Measurements from ENCODE around the gene TMCO2.
"Not testable (repeated sequence)": the region's sequence is repeated elsewhere in the genome, so short reads cannot be mapped to it uniquely, and the experiment has no call there.

The TMCO2 gene

DNA sequence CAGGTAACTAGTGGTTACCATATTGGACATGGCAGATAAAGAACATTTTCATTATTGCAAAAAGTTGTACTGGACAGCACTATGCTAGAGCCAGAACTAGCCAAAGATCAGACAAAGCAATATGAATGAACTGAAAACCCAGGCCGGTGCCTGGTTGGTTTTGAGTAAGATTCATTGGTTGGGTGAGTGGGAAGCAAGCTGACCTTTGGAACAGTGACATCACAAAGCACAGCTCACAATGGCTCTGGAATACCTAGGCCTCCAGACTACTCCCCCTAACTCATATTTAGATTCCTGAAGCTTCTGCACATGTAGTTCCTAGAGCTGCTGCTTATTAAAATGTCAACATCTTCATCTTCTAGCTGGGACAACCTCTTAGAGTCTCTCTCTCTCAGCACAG lies at the start of gene TMCO2:
Gene TMCO2, plus strand, starts transcription at position 283 of the 400 bp plus-strand sequence. Its CDS starts 57 bp downstream, at position 340.
- DNase-seq, result no peak

DNA sequence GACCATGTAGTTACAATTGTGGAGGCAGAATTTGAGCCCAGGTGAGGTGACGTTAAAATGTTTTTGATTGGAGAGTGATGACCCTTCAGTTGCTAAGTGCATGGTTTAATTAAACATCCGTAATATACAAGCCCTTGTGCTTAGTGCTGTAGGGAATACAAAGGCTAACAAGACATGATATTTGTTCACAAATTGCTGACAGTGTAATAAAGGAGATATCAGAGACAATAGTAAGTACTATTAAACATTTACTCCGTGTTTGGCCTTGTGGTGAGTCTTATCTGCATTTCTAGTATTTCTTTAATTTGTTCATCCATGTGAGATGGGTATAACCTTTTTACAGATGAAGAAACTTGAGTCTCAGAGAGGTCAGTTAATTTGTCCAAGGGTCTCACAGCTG lies 48.6 kb upstream of the TMCO2 start:
- DNase-seq, result no peak

DNA sequence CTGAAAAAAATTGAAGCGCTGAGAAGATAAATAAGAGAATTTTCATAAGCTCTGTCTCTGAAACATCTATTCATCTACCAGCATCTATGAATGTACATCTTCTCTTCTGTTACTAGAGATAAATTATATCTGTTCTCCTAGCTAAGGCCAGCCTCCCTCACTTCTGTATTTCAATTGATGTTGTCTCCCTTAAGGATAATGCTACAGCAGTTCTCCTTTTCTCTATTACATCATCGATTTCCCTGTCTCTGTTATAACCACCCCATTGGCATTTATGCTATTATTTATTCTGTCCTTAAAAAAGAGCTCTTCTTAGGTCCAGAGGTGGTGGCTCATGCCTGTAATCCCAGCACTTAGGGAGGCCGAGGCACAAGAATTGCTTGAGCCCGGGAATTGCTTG lies 42.9 kb upstream of the TMCO2 start:
- no peak for DNase-seq

- no peak for DNase-seq
These were observed 37.1 kb upstream of the TMCO2 start for GRCh38 chr1:40210511-40211204.

GRCh38 chr1:40218333-40218732 lies 29.4 kb upstream of the TMCO2 start:
- no peak for DNase-seq

- not testable (repeated sequence) for DNase-seq
These were observed 26.2 kb upstream of the TMCO2 start for GRCh38 chr1:40221471-40221905.

DNA sequence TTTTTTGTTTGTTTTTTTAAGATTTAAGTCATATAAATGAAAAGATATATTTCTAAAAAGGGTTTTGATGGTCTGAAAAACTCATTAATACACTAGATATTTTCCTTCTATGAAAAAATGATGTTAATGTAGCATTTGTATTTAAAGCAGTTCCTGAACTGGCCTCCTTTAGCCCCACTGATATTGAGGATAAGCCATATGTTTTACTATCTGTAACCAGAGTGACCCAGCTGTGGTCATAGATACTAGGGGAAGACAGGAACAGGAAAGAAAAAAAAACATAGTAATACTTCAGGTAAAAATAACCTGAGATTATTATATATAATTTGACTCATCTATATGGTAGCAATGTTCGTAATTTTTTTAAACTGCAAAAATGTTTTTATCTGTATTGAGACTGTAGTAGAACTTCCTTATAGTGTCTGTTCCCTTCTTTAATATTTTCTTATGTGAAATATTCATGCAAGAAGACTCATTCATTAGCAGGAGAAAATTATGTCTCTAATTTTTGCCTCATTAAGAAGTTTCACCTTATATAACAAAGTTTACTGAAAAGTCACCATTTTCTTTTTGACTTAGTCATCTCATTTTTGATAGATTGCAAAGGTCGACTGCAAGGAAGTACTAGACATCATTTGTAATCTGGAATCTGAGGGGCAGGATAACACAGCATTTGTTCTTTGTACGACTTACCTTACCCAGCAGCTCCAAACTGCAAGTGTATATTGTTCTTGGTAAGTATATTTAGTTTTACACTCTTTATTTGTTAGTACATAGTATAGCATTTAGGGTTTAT lies 25.6 kb upstream of the TMCO2 start:
- no peak for DNase-seq

GRCh38 chr1:40224040-40224439 lies 23.7 kb upstream of the TMCO2 start:
- no peak for DNase-seq

DNA sequence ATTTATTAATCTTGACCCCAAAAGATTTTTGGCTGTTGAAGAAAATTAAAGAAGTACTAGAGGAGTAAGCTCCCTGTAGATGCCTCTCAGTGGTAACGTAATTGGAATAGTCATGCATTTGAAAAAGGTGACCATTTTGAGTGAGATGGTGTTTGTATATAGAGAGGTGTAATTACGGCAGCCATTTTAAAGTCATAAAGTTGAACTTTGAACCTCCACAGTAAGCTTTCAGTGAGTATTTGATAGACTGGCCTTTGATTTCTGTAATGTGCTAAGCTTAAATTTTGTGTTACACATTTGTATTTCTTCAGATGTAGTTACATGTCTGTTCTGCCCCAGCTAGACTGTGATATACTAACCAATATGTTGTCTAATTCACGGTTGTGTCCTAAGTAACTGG lies 21.5 kb upstream of the TMCO2 start:
- no peak for DNase-seq

DNA sequence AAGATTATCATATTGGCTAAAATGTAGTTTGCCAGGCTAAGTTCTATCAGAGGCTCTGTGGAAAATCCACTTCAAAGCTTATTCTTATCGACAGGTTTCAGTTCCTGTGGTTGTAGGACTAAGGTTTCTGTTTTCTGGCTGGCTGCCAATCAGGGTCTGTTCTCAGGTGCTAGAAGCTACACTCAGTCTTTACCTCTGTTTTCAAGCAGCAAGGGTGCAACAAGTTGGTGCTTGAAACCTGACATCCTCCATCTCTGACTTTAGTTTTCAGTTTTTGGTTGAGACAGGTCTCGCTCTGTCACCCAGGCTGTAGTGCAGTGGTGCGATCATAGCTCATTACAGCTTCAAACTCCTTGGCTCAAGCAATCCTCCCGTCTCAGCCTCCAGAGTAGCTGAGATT lies 15.3 kb upstream of the TMCO2 start:
- no peak for DNase-seq

DNA sequence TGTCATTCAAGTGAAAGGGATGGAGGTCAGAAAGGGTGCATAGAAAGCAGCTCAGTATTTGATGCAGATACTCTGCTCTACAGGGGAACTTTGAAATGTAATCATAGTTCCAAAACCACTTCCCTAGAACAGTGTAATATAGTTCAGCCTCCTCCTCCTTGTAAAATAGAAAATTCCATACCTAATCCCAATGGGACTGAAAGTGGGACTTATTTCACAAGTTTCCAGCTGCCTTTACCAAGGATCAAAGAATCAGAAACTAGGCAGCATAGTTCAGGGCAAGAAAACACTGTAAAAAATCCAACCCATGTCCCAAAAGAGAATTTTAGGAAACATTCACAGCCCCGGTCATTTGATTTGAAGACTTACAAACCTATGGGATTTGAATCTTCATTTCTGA lies 8.1 kb upstream of the TMCO2 start:
- DNase-seq, result no peak

DNA sequence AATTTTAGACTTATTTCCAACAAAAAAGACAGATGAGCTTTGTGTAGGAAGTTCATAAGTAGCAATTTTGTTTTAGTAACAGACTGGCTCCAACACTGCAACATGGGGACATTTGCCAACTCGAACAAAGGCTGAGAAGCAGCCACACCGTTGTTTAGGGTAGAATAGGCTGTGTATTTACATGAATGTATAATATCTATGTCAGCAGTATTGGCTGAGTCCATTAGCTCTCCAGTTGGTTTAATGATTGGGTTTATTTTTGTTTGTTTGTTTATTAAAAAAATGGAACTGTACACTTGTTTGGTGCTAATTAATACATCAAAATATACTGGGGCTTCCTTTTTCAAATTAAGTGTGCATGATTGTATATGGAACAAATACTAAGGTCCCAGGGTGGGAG lies 7.3 kb upstream of the TMCO2 start:
- no peak for DNase-seq

DNA sequence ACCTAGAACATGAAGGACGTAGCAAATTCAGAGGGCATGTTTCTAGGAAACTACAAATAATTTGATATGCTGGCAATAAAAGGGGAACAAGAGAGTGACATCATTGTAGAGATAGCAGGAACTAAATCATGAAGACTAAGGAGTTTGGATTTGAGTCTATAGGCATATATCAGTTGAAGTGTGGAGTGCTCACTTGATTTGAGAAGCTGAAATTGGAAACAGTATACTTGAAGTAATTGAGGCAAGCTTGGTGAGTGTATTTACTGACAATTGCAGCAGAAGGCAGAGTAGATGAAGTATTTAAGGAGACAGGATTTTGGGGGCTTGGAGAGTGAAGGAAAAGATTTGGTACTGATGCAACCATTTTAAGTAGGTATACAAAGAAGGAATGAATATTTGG lies 6.4 kb upstream of the TMCO2 start:
- DNase-seq, result no peak

DNA sequence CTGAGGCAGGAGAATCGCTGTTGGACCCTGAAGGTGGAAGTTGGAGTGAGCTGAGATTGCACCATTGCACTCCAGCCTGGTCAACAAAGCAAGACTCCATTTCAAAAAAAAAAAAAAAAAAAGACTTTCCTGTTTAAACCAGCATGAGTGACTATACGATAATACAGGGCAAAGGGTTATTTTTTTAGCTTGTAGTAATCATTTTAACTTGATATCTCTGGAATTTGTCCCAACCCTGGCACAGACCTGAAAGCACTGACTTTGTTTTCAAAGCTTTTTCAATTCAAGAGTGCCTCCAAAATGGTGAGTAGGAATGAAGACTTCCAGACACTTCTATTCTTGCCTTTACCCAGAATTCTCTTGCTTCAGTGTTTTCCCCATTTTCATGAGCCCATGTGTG lies 4.4 kb upstream of the TMCO2 start:
- DNase-seq, result no peak

DNA sequence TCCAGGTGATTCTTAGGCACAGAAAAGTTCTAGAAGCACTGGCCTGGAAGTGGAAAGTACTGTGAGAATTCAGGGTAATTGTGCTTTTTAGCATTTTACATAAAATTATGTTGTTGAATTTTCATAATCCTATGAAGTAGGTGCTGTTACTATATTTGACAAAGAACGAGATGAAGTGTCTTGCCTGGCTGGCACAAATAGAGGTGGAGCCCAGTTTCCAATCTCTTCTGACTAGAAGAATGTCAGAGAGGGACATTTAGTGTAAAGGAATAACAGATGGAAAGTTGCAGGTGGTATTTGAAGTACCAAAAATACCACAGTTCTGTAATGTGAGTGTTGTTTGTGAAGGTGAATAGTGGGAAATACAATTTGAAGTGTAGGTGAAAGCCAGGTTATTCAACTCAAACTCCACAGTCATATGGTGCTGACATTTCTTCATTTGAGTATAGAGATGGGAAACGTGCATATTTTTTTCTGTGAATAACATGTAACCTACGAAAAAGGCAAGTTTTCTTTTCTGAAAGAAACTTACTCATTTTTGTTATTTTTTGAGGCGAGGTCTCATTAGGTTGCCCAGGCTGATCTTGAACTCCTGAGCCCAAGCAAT lies 3.5 kb upstream of the TMCO2 start:
- no peak for DNase-seq

- DNase-seq, result no peak
These were observed 2.1 kb upstream of the TMCO2 start for GRCh38 chr1:40245686-40246085.

- DNase-seq, result no peak
These were observed 675 bp downstream of the TMCO2 start for GRCh38 chr1:40248412-40248811.

DNA sequence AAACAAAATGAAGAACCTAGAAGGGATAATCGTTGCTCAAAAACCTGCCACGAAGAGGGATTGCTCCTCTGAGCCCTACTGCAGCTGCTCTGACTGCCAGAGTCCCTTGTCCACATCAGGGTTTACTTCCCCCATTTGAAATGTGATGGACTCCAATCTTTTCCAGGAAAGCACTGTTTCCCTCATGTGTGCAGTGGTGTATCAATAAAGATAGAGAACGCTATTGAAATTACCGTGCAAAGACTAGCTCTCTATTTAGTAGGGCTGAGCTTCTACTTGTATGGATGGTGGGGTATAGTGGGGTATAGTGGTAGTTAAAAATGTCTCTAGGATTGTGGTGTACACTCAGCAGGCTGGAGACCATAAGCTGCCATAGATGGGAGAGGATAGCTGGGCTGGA lies 3.7 kb downstream of the TMCO2 start:
- no peak for DNase-seq

DNA sequence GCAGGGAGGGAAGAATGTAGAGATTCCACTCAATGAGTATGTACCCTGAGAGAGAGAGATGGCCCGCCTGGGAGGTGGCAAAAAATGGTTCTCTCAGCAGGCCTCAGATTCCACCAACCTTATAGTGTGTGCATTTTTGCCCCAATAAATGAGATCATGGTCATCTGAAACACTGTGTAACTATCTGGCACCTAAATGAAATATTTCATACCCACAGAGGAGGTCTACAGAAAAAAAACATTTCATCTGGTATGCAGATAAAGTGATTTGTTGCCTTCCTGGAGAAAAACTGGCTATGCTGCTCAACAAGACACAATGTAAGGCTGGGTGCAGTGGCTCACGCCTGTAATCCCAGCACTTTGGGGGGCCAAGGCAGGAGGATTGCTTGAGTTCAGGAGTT lies 4.9 kb downstream of the TMCO2 start:
- no peak for DNase-seq

DNA sequence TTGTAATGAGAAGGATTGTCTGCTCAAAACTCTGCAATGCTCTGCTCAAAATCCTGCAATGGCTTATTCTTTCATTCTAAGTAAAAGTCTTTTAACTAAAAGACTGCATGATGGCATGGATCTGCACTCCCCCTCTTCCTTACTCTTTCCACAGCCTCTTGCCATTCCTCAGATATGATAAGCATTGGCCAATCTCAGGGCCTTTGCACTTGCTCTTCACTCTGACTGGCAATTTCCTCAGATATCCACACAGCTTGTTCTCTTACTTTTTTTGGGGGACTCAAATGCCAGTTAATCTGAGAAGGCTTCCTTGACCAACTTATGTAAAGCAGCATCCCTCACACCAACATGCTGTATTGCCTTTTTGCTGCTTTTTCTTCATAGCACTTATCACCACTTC lies 7.5 kb downstream of the TMCO2 start:
- no peak for DNase-seq

DNA sequence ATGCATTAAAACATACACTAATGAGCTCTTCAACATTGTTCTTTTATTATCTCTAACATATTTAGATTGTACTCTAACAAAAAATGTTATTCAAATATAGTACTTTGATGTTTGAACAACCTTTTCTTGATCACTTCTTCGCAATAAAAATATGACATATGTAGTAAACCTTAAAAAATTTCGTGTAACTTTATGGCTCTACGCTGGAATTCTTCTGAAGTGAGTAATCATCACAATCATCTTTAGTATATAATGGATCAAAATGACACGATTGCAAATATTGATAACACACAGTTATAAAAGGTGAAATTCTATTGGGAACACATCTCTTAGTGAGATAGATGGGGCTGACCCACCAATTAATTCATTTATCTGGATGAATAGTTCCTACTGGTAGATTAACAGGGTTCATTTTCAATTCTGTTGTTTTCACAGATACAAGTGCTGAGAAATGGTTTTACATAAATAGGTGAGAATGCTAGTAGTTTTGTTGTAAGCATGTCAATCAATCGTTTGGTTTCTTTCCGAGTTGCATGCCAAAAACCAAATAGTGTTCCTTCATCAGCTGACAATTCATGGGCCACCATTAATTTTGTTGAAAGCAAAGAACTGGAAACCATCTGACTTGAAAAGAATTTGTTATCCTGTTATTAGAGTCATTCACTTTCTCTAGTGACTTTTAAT lies 8.8 kb downstream of the TMCO2 start:
- DNase-seq, result no peak

DNA sequence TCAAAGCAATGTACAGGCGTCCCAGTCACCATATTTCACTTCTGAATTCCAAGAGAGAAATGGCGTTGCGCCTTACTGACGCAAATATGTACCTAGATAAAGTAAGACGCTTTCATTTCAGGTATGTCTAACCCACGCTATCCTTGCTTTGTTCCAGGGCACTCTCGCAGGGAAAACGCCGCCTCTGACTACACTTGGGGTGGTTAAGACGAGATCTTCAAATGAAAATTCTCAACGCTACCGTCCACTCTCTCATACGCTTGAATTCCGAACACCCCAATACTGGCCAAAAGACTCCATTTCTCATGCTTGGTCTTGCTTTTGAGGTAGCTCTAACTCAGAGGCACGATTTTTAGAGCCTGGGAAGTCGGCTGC lies 9.6 kb downstream of the TMCO2 start:
- peak; percentile 100 for DNase-seq

- peak; percentile 100 for DNase-seq
These were observed 10.1 kb downstream of the TMCO2 start, which contains the start of gene ZMPSTE24 for GRCh38 chr1:40257688-40258444. Gene ZMPSTE24, plus strand, starts transcription at chr1:40258236. Its CDS starts 36 bp downstream, at chr1:40258272.

Data from NCI-H748 treated with DMSO at 0.1 percent for 48 hours (cell line).